ENCODE measurements around the gene BET1L.
"Not testable (repeated sequence)": the region's sequence is repeated elsewhere in the genome, so short reads cannot be mapped to it uniquely, and the experiment has no call there.

GRCh38 chr11:191490-192478 lies 15.4 kb downstream of the BET1L start:
- not testable (repeated sequence) for TF ChIP-seq CTCF (conservative IDR thresholded peaks at IDR 0.05 in 1 of 2, IDR thresholded peaks at IDR 0.05 in 1 of 2; ENCODE audit: low read depth in 1 of 2, low read length in 2 of 2); EZH2 (IDR thresholded peaks at IDR 0.05; ENCODE audit: low read length, missing control alignments)

Data from fibroblast of lung (primary cell).